MM.1S (cell line): ENCODE results near the gene MARCHF9.

Experiments
- DNase-seq: peaks from one replicate; pipeline ENCODE4 v3.0.0-alpha.2; 2015
- H2AFZ ChIP-seq: fragments of 300-600 bp; sonication (generic); 2 replicates; pipeline ENCODE4 v1.6.0; 2016; ENCODE audit warnings: antibody characterized with exemption, low read length
- H3F3A ChIP-seq: fragments of 300-600 bp; sonication (generic); 2 replicates; pipeline ENCODE4 v1.6.1; 2016; ENCODE audit warnings: mild to moderate bottlenecking, antibody characterized with exemption, low read length, moderate library complexity, mixed read lengths; ENCODE audit not compliant: insufficient read depth
- H3K27ac ChIP-seq: fragments of 300-600 bp; sonication (generic); 2 replicates; pipeline ENCODE4 v1.5.1; 2016; ENCODE audit warnings: mild to moderate bottlenecking, low read length
- H3K27me3 ChIP-seq: fragments of 300-600 bp; sonication (generic); replicated peaks from 2 replicates; pipeline ENCODE4 v1.6.0; 2016; ENCODE audit warnings: low read length; ENCODE audit not compliant: insufficient read depth
- H3K36me3 ChIP-seq: fragments of 300-600 bp; sonication (generic); replicated peaks from 2 replicates; pipeline ENCODE4 v1.6.1; 2016; ENCODE audit warnings: mild to moderate bottlenecking, low read length, mixed read lengths; ENCODE audit not compliant: insufficient read depth
- H3K4me1 ChIP-seq: fragments of 300-600 bp; sonication (generic); 2 replicates; pipeline ENCODE4 v1.6.1; 2016; ENCODE audit warnings: low read length, mixed read lengths
- H3K4me2 ChIP-seq: fragments of 300-600 bp; sonication (generic); 2 replicates; pipeline ENCODE4 v1.6.0; 2016; ENCODE audit warnings: low read depth, low read length
- H3K4me3 ChIP-seq: fragments of 300-600 bp; sonication (generic); 2 replicates; pipeline ENCODE4 v1.5.1; 2016; ENCODE audit warnings: low read length, mixed read lengths
- H3K79me2 ChIP-seq: fragments of 300-600 bp; sonication (generic); 2 replicates; pipeline ENCODE4 v1.6.1; 2016; ENCODE audit warnings: mixed run types, low read length, mixed read lengths
- H3K9ac ChIP-seq: fragments of 300-600 bp; sonication (generic); 2 replicates; pipeline ENCODE4 v1.6.1; 2016; ENCODE audit warnings: low read length, mixed read lengths
- H3K9me2 ChIP-seq: fragments of 300-600 bp; sonication (generic); replicated peaks from 2 replicates; pipeline ENCODE4 v1.6.1; 2016; ENCODE audit warnings: mild to moderate bottlenecking, low read length, mixed read lengths; ENCODE audit not compliant: insufficient read depth
- H3K9me3 ChIP-seq: fragments of 300-600 bp; sonication (generic); replicated peaks from 2 replicates; pipeline ENCODE4 v1.6.1; 2016; ENCODE audit warnings: mild to moderate bottlenecking, low read length, mixed read lengths; ENCODE audit not compliant: insufficient read depth
- H4K20me1 ChIP-seq: fragments of 300-600 bp; sonication (generic); 2 replicates; pipeline ENCODE4 v1.6.1; 2016; ENCODE audit warnings: mild to moderate bottlenecking, low read length, moderate library complexity, mixed read lengths; ENCODE audit not compliant: insufficient read depth
- EZH2 ChIP-seq: fragments of 300-600 bp; sonication (generic); optimal IDR thresholded peaks from 2 replicates; pipeline ENCODE3; 2017; ENCODE audit warnings: low read depth, mild to moderate bottlenecking, antibody characterized with exemption, low read length, mixed read lengths
- EZH2phosphoT487 ChIP-seq: fragments of 300-600 bp; sonication (generic); IDR thresholded peaks from 2 replicates; pipeline ENCODE4 v1.6.1; 2018; ENCODE audit warnings: antibody characterized with exemption, low read length
- TF ChIP-seq, protein P1 (sequence below): fragments of 300-600 bp; sonication (generic); IDR thresholded peaks from 2 replicates; pipeline ENCODE4 v1.5.1; 2016; ENCODE audit warnings: antibody characterized with exemption, low read length, mixed read lengths

Gene MARCHF9

GRCh38 chr12:57730336-57731067, 24.4 kb upstream of the MARCHF9 start:
- no peak overlapping the region for H3K27ac ChIP-seq
- H3K36me3 ChIP-seq = no peaks in the 10 kb centered on the region
- H3K4me3 ChIP-seq = no peak overlapping the region
- H3F3A ChIP-seq = no peaks in the 10 kb centered on the region
- H3K9me3 ChIP-seq = no peaks in the 10 kb centered on the region
- no peaks in the 10 kb centered on the region for H3K79me2 ChIP-seq
- H3K9me2 ChIP-seq = no peaks in the 10 kb centered on the region
- no peak for DNase-seq
- H3K4me2 ChIP-seq = no peak overlapping the region
- no peak overlapping the region for H2AFZ ChIP-seq
- no peaks in the 10 kb centered on the region for H3K27me3 ChIP-seq
- TF ChIP-seq EZH2phosphoT487 (no peak), EZH2 (no peak)
- TF ChIP-seq, protein P1, sequence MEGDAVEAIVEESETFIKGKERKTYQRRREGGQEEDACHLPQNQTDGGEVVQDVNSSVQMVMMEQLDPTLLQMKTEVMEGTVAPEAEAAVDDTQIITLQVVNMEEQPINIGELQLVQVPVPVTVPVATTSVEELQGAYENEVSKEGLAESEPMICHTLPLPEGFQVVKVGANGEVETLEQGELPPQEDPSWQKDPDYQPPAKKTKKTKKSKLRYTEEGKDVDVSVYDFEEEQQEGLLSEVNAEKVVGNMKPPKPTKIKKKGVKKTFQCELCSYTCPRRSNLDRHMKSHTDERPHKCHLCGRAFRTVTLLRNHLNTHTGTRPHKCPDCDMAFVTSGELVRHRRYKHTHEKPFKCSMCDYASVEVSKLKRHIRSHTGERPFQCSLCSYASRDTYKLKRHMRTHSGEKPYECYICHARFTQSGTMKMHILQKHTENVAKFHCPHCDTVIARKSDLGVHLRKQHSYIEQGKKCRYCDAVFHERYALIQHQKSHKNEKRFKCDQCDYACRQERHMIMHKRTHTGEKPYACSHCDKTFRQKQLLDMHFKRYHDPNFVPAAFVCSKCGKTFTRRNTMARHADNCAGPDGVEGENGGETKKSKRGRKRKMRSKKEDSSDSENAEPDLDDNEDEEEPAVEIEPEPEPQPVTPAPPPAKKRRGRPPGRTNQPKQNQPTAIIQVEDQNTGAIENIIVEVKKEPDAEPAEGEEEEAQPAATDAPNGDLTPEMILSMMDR = no peak
- no peaks in the 10 kb centered on the region for H3K4me1 ChIP-seq
- H3K9ac ChIP-seq = no peak overlapping the region
- H4K20me1 ChIP-seq = no peaks in the 10 kb centered on the region

- TF ChIP-seq EZH2 (no peak), EZH2phosphoT487 (no peak)
- TF ChIP-seq, protein P1 = no peak
- Histone ChIP-seq H3K9me3 (no peaks in the 10 kb centered on the region), H2AFZ (no peak overlapping the region), H3K9me2 (no peaks in the 10 kb centered on the region), H4K20me1 (no peaks in the 10 kb centered on the region), H3K4me3 (no peak overlapping the region), H3F3A (no peaks in the 10 kb centered on the region), H3K4me2 (no peak overlapping the region), H3K4me1 (no peaks in the 10 kb centered on the region), H3K9ac (no peak overlapping the region), H3K27ac (no peak overlapping the region), H3K36me3 (no peaks in the 10 kb centered on the region), H3K27me3 (no peaks in the 10 kb centered on the region), H3K79me2 (0 out of 2 replicates have a peak, but pooled peaks cover 2% of the 10 kb centered on the region)
- no peak for DNase-seq
These were observed 23.4 kb upstream of the MARCHF9 start for GRCh38 chr12:57731411-57732080.

- Histone ChIP-seq H3K36me3 (no peaks in the 10 kb centered on the region), H3K27me3 (no peaks in the 10 kb centered on the region)
These were observed 22.6 kb upstream of the MARCHF9 start for GRCh38 chr12:57732270-57732669.

More at GRCh38 chr12:57732270-57732669, 22.6 kb upstream of the MARCHF9 start:
- H3K4me3 ChIP-seq = no peak overlapping the region
- no peak for TF ChIP-seq EZH2phosphoT487
- TF ChIP-seq EZH2 = no peak
- TF ChIP-seq, protein P1 = no peak
- no peak overlapping the region for H3K4me2 ChIP-seq
- no peaks in the 10 kb centered on the region for H3K9me2 ChIP-seq
- 0 out of 2 replicates have a peak, but pooled peaks cover 4% of the 10 kb centered on the region for H3K79me2 ChIP-seq
- H2AFZ ChIP-seq = no peak overlapping the region
- no peaks in the 10 kb centered on the region for H3K9me3 ChIP-seq
- H3K27ac ChIP-seq = no peak overlapping the region
- no peaks in the 10 kb centered on the region for H3F3A ChIP-seq
- no peaks in the 10 kb centered on the region for H3K4me1 ChIP-seq
- no peak for DNase-seq
- no peaks in the 10 kb centered on the region for H4K20me1 ChIP-seq
- no peak overlapping the region for H3K9ac ChIP-seq
